NK-92 treated with Interleukin-12 subunit alpha and Interleukin-12 subunit beta, amount 100 ng/mL, for 24 hours (cell line): ENCODE data around the gene ZNF507.

ENCODE experiments used
- DNase-seq: peaks from one replicate; lab custom pipeline; 2025; lab: John Stamatoyannopoulos, UW

The ZNF507 gene

GRCh38 chr19:32339988-32340874 is 5.2 kb upstream of the ZNF507 start:
- no peak for DNase-seq

- DNase-seq: no peak
These were observed 2.7 kb upstream of the ZNF507 start for GRCh38 chr19:32342695-32343094.

- no peak for DNase-seq
These were observed 1.7 kb upstream of the ZNF507 start for GRCh38 chr19:32343550-32344262.

- DNase-seq: no peak
These were observed 1.5 kb downstream of the ZNF507 start for GRCh38 chr19:32346901-32347300.

GRCh38 chr19:32347573-32347972 is 2.2 kb downstream of the ZNF507 start:
- DNase-seq: no peak

- no peak for DNase-seq
These were observed 3.6 kb downstream of the ZNF507 start for GRCh38 chr19:32349051-32349450.

GRCh38 chr19:32349724-32350470 is 4.5 kb downstream of the ZNF507 start:
- no peak for DNase-seq

GRCh38 chr19:32350471-32350865 is 5.1 kb downstream of the ZNF507 start:
- no peak for DNase-seq

- no peak for DNase-seq
These were observed 5.6 kb downstream of the ZNF507 start for GRCh38 chr19:32350987-32351348.

GRCh38 chr19:32352241-32352630 is 6.8 kb downstream of the ZNF507 start:
- no peak for DNase-seq

- no peak for DNase-seq
These were observed 8.9 kb downstream of the ZNF507 start for GRCh38 chr19:32354345-32354744.

GRCh38 chr19:32355309-32355708 is 9.9 kb downstream of the ZNF507 start:
- DNase-seq: no peak

GRCh38 chr19:32357720-32358119 is 12.3 kb downstream of the ZNF507 start:
- DNase-seq: no peak

GRCh38 chr19:32358321-32358720 is 12.9 kb downstream of the ZNF507 start:
- DNase-seq: no peak

GRCh38 chr19:32359581-32359980 is 14.2 kb downstream of the ZNF507 start:
- DNase-seq: no peak

- DNase-seq: no peak
These were observed 16.3 kb downstream of the ZNF507 start for GRCh38 chr19:32361574-32362317.

GRCh38 chr19:32362318-32362691 is 16.9 kb downstream of the ZNF507 start:
- no peak for DNase-seq

- DNase-seq: no peak
These were observed 17.8 kb downstream of the ZNF507 start for GRCh38 chr19:32363175-32363574.

- no peak for DNase-seq
These were observed 18.2 kb downstream of the ZNF507 start for GRCh38 chr19:32363632-32364031.

- no peak for DNase-seq
These were observed 18.6 kb downstream of the ZNF507 start for GRCh38 chr19:32364040-32364439.

- no peak for DNase-seq
These were observed 21.7 kb downstream of the ZNF507 start for GRCh38 chr19:32367063-32367462.

GRCh38 chr19:32367948-32368536 is 22.6 kb downstream of the ZNF507 start:
- DNase-seq: no peak
